NCI-H1048 (cell line): ENCODE data around the gene PFKFB3.
A peak's percentile ranks its signal among the peaks of the same experiment; 100 is the strongest.

Experiments used
- DNase-seq: peaks from one replicate; lab custom pipeline; 2025; lab: John Stamatoyannopoulos, UW

The PFKFB3 gene

DNA sequence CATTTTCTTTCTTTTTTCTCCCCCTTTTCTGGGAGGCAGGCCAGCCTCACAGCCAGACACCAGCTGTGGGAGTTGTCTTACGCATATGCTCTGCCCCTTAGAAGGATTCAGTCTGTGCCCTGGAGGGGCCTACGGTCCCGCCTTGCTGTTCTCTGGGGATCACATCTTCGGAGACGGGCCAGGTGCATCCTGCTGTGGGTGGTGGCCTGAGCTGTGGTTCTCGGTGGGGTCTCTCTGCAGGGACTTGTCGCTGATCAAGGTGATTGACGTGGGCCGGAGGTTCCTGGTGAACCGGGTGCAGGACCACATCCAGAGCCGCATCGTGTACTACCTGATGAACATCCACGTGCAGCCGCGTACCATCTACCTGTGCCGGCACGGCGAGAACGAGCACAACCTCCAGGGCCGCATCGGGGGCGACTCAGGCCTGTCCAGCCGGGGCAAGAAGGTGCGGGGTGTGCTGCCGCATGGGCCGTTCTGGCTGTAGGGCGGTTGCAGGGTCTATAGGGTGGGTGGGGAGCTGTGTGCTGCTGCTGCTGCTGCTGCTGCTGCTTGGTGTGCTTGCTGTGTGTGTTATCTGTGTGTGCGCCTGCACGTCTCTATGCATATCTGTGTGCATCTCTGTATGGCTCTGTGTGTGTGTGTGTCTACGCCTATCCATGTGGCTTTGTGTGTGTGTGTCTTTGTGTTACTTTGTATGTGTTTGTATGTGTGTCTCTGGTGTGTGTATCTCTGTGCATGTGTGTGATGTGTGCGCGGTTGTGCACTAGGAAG, 17.9 kb downstream of the PFKFB3 start:
- DNase-seq, result no peak

DNA sequence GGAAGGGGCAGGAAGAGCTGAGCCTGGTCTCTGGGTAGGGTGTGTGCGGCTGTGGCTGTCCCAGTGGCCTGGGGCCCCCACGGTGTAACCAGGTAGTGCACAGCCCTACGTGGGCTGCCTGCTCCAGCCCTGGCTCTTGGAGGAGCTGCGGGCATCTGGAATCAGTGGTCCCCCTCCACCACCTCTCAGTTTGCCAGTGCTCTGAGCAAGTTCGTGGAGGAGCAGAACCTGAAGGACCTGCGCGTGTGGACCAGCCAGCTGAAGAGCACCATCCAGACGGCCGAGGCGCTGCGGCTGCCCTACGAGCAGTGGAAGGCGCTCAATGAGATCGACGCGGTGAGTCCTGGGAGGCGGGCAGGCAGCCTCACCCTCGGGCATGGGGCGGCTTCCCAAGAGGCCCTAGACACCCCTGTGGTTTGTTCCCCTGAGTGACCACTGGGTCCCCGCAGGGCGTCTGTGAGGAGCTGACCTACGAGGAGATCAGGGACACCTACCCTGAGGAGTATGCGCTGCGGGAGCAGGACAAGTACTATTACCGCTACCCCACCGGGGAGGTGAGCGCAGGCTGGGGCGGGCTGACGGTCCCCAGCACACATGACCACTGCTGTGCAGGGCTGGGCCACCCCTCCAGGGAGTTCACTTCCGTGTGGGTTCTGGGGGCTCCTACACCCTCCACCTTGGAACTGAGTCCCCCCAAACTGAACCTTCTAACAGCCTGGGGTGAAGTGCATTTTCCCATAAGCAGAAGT, 18.6 kb downstream of the PFKFB3 start:
- no peak for DNase-seq

DNA sequence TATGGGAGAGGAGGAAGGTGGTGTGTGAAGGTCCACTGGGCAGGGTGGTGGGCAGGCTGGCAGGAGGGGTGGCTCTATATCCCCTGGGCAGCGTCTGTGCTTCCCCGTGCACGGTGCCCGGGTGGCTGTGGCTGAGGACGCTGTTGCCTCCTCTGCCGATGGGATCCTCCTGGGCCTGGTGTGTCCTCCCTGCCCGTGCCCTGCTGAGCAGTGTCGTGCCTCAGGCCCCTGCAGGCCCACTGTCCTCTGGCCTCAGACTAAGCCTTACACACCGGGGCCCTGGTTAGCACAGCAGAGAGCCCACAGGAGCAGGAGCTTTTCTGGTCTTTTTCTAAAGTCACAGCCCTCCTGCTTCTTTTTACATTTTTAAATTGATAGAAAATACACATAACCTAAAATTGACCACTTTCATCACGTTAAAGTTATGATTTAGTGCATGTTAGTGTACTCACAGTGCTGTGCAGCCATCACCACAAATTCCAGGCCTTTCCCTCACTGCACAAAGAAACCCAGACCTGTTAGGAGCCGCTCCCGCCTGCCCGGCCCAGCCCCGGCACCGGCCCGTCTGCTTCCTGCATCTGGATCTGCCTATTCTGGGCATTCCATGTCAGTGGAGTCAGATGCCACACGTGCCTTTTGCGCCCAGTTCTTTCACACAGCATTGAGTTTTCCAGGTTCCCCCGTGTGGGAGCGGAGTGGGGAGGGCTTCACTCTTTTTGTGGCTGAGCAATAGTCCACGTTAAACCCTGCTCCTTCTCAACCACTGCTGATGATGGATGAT, 19.4 kb downstream of the PFKFB3 start:
- DNase-seq, result peak; percentile 20

DNA sequence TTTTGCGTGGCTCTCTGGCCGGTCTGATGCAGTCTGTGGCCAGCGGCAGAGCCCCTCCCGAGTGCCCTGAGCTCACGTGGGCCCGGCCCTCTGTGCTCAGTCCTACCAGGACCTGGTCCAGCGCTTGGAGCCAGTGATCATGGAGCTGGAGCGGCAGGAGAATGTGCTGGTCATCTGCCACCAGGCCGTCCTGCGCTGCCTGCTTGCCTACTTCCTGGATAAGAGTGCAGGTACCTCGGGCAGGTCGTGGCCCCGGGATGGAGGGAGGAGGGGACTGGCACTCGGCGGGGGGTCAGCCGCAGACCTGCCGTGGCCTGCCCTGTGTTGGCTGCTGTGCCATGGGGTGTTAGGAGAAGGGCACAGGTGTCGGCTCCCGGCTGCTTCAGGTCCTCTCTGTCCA, 20.0 kb downstream of the PFKFB3 start:
- no peak for DNase-seq

DNA sequence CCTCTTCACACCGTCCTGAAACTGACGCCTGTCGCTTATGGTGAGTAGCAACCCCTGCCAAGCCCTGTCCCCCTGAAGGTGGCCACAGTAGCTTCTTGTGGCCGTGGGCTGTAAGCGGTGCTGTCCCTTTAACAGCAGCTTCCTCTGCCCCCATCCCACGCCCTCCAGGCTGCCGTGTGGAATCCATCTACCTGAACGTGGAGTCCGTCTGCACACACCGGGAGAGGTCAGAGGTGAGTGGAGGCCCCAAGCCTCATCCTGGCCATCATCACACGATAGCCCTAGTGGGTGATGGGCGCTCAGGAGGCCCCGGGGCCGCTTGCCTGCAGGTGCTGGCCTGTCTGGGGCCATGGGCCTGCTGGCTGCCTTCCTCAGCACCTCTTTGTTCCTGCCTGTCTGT, 21.2 kb downstream of the PFKFB3 start:
- no peak for DNase-seq

DNA sequence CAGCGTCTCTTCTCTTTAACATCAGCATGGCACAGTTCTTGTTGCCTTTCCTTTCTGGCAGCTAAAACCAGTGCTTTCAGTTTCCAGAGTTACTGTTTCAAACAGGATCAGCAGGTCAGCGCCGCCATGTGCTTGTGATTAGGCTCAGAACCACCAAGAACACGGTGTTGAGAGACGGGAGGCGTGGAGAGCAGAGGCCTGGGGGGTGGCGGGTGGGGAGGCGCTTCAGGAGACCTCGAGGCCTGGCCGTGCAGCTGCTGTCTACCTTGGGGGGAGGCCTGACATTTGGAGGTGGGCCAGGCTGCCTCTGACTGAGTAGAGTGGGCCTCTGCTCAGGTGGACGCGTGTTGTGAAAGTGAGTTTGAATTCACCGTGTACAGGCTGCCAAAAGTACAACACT, 22.0 kb downstream of the PFKFB3 start:
- DNase-seq, result no peak

DNA sequence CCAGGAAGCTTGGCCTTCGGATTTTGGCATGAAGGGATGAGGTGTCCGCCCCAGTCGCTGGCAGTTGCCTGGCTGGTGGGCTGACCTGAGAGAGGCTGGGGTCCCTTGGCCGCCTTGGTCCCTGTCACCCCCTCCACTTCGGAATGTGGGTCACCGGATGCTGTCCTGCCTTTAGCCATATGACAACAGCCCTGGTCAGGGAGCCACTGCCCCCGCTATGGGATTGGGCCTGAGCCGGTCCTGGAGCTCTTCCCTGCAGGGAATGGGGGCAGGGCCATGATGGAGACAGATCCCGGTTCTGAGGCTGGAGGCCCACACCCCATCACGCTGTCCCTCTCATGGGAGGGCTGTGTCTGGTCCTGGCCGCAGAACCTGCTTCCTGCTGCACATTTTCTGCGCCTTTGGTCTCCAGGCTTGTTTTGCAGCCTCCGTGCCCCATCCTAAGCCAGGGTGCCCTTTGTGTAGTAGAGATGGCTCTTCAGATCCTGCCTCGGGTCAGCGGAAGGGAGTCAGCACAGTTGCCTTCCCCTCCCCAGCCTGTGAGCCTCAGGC, 22.6 kb downstream of the PFKFB3 start:
- DNase-seq, result no peak

DNA sequence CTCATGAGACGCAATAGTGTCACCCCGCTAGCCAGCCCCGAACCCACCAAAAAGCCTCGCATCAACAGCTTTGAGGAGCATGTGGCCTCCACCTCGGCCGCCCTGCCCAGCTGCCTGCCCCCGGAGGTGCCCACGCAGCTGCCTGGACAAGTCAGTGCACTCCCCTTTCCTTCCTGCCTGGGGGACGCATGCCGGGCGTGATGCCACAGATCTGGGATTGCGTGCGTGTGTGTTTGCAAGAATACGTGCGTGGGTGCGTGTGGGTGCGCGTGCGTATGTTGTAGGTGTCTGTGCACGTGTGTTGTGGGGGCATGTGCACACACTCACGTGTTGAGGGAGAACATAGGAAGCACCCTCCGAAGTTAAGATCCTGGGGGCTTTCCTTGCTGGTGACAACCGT, 23.5 kb downstream of the PFKFB3 start:
- DNase-seq, result no peak

DNA sequence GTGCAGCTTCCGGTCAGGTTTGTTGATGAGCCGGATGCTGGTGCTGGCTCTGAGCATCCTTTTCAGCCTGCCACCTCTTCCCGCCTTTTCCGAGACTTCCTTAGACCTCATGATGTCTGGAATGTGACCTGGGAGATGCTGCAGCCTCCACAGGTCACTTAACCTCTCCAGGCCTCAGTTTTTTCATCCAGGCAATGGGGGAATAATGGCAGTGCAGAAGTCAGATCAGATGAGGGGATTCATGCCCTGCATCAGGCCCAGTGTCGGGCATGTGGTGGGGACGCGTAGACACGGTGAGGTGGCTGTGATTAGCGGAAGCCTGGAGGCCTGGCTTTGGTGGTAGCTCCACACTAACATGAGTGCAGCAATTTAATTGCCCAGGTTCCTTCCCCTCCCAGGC, 24.6 kb downstream of the PFKFB3 start:
- DNase-seq, result no peak

DNA sequence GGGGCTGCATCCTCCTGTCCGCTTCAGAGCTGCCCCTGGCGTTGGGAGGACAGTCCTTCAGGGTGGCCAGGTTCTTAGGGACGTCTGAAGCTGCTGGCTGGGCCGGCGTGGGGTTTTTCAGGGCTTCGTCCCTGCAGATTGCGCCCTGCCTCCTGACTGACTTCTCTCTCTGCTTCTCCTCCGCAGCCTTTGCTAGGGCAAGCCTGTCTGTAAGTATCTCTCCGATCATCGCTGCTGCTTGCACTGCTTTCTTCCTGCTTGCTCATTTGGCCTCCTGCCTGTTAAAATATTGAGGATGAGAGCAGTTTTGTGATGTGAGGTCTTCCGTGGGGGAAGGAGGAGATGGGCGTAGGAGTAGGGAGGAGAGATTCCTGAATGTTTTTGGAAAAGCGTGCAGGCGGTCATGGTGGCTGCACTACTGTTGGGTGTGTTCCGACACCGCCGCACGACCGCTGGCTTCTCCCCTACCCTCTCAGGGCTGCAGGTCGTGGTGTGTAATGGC, 25.3 kb downstream of the PFKFB3 start:
- no peak for DNase-seq

DNA sequence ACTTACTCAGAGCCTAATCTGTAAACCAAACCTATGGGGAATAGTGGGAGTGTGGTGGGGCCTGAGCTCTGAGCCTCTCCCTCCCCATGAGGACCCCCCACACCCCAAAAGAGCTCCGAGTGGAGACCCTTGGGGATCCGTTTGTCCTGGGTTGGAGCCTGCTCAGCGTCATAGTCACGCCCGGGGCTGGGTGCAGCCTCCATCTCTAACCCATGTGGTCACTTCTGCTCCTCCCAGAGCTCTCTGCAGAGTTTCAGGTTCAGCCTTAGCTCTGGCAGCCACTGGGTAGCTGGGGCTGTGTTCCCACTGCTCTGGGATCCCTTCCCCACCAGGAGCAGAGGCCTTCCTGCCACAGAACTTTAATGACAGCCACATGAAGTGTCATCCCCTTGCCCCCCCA, 25.9 kb downstream of the PFKFB3 start:
- DNase-seq, result no peak

DNA sequence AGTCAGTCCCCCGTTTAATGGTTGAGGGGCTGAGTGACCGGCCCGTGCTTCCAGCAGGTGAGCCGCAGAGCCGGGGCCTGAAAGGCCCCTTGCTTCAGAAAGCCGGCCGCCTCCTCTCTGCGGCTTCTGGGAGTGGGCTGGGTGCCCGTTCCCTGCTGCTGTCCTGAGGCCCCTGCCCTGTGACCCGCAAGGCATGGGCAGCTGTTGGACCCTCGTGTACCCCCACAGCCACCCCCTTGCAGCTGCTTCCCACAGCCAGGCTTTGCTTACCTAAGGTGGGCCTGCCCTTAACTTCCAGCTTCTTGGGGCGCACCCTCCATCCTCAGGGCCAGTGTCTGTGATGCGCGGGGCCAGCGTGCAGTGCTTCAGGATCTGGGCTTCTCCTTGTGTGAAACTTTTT, 26.6 kb downstream of the PFKFB3 start:
- no peak for DNase-seq

DNA sequence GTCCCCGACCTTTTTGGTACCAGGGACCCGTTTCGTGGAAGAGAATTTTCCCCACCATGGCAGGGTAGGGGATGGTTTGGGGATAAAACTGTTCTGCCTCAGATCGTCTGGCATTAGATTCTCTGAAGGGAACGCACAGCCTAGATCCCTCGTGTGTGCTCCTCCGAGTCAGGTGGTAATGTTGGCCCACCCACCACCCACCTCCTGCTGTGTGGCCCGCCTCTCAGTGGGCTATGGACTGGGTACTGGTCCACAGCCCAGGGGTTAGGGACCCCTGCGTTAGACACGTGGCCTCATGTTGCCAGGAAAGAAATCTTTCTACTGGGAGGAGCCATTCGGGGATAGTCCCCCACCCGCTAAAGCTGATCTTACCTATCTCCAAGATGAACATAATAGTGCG, 27.0 kb downstream of the PFKFB3 start:
- DNase-seq, result no peak

DNA sequence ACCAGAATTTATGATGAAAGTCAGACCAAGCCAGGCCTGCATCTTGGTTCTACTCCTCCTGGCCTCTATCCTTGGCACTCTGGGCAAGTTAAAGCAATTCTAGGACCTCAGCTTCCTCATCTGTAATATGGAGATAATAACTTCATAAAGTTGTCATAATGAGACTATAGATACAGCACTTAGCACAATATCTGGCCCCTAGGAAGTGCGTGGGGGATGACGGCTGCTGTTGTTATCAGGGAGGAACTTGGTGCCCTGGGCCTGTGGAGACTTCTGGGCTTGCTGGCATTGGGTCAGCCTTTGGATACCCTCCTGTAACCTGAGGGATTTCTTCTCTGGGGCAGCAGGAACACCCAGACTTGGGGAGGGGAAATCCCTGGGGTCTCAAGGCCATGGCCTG, 27.6 kb downstream of the PFKFB3 start:
- no peak for DNase-seq

DNA sequence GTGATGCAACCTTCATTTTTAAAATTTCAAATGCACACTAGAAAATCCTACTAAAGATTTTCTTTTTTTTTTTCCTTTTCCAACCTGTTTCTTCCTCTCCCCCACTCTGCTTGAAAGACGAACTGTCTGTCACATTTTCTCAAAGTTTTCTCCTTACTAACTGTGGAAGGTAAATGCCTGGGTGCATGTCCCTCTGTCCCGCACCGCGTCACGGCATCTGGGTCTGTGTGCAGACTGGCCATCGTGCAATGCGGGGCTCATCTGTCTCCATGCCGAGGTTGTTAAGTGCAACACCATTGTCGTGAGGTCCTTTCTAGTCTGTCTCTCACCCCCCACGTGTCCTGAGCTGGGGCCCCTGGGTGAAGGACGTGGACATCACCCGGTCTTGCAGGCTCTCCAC, 28.4 kb downstream of the PFKFB3 start:
- no peak for DNase-seq

DNA sequence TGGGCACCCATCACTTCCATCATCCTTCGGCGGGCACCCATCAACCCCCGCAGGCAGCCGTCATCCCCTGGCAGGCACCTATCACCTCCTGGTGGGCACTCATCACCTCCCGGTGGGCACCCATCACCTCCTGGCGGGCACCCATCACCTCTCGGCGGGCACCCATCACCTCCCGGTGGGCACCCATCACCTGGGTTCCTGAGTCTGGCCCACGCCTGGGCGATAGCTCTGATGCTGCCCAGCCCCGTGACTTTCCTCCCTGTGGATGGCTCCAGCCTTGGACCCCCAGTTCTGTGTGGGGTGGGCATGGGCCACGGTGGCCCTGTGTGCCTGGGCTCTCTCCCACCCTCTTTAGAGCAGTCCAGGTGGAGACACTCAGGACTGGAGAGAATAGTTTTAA, 29.0 kb downstream of the PFKFB3 start:
- no peak for DNase-seq

DNA sequence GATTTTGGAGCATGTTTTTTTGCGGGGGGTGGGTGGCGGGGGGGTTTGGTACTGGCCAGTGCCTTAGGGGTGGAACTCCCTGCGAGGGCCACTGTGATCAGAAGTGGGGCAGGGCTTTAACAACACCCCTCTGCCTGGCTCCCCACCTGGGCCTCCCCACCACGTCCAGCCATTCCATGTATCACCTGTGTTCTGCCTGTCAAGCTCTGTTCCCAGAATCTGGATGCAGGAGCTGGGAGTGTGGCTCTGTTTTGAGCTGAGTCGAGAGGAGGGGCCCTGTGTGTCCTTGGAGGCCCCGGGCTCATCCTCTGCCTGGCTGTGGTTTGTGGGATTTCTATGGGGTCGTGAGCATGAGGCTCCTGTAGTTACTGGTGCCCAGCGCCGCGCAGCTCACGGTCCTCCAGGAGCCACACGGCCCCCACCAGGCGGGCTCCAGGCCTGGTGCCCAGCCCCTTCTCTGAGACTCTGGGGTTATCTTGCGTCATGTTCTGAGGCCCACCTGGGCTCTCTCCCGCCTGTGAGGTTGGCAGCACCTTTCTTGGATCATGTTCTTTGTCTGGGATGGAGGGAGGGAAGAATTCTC, 29.6 kb downstream of the PFKFB3 start:
- no peak for DNase-seq

DNA sequence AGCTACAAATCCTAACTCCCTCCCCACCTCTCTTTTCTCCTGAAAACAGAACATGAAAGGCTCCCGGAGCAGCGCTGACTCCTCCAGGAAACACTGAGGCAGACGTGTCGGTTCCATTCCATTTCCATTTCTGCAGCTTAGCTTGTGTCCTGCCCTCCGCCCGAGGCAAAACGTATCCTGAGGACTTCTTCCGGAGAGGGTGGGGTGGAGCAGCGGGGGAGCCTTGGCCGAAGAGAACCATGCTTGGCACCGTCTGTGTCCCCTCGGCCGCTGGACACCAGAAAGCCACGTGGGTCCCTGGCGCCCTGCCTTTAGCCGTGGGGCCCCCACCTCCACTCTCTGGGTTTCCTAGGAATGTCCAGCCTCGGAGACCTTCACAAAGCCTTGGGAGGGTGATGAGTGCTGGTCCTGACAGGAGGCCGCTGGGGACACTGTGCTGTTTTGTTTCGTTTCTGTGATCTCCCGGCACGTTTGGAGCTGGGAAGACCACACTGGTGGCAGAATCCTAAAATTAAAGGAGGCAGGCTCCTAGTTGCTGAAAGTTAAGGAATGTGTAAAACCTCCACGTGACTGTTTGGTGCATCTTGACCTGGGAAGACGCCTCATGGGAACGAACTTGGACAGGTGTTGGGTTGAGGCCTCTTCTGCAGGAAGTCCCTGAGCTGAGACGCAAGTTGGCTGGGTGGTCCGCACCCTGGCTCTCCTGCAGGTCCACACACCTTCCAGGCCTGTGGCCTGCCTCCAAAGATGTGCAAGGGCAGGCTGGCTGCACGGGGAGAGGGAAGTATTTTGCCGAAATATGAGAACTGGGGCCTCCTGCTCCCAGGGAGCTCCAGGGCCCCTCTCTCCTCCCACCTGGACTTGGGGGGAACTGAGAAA, 30.4 kb downstream of the PFKFB3 start:
- DNase-seq, result no peak

DNA sequence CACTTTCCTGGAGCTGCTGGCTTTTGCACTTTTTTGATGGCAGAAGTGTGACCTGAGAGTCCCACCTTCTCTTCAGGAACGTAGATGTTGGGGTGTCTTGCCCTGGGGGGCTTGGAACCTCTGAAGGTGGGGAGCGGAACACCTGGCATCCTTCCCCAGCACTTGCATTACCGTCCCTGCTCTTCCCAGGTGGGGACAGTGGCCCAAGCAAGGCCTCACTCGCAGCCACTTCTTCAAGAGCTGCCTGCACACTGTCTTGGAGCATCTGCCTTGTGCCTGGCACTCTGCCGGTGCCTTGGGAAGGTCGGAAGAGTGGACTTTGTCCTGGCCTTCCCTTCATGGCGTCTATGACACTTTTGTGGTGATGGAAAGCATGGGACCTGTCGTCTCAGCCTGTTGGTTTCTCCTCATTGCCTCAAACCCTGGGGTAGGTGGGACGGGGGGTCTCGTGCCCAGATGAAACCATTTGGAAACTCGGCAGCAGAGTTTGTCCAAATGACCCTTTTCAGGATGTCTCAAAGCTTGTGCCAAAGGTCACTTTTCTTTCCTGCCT, 31.1 kb downstream of the PFKFB3 start:
- DNase-seq, result no peak

DNA sequence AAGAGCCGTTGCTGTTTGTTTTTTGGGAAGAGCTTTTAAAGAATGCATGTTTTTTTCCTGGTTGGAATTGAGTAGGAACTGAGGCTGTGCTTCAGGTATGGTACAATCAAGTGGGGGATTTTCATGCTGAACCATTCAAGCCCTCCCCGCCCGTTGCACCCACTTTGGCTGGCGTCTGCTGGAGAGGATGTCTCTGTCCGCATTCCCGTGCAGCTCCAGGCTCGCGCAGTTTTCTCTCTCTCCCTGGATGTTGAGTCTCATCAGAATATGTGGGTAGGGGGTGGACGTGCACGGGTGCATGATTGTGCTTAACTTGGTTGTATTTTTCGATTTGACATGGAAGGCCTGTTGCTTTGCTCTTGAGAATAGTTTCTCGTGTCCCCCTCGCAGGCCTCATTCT, 31.6 kb downstream of the PFKFB3 start:
- no peak for DNase-seq
